Endothelial cell of umbilical vein (primary cell): ENCODE data around the gene RAD9A. TPM values are rescaled to one million over a fixed set of nuclear protein-coding genes. Genes with fewer than 3 reads are reported as not detected.

ENCODE experiments used
- BruUV-seq: library from RNA; stranded (reverse); fragments of 400-500 nt; replicated peaks from 2 replicates; lab custom pipeline; 2021; lab: Mats Ljungman, UMichigan
- CTCF ChIA-PET: fragments of 300-600, 350-600 bp; sonication (Branson Sonifier 250); formaldehyde crosslinking; loops from one replicate; lab custom pipeline; 2021; ENCODE audit warnings: antibody characterized with exemption, inconsistent platforms; lab: Charles Lee
- POLR2A ChIA-PET: fragments of 300-600, 350-600 bp; sonication (Branson Sonifier 250); formaldehyde crosslinking; loops from one replicate; lab custom pipeline; 2021; ENCODE audit warnings: antibody characterized with exemption, inconsistent platforms; lab: Charles Lee
- DNase-seq: peaks from one replicate; pipeline ENCODE4 v3.0.0-alpha.2; 2011; ENCODE audit warnings: low read depth, low spot score
- FAIRE-seq: peaks from 2 replicates; lab custom pipeline; 2011; peaks lifted over from hg19 to GRCh38; lab: Jason Lieb, UNC
- H2AFZ ChIP-seq: 2 replicates; pipeline ENCODE4 v1.6.0; 2012; ENCODE audit warnings: low read depth, low read length, control low read depth, inconsistent platforms
- H3K27ac ChIP-seq: 2 replicates; pipeline ENCODE4 v1.5.1; 2011; ENCODE audit warnings: low read depth, mild to moderate bottlenecking, control low read depth, low read length, moderate library complexity; ENCODE audit not compliant: insufficient read depth
- H3K27me3 ChIP-seq, 2 experiments: 2 replicates each; pipeline versions ENCODE4 v1.6.0 to v1.6.1; 2011; ENCODE audit warnings: low read length in 2 of 2, mixed read lengths in 1 of 2; ENCODE audit not compliant: control insufficient read depth in 2 of 2, insufficient read depth in 2 of 2
- H3K36me3 ChIP-seq, 2 experiments: 2 replicates in 1 of 2; 3 replicates in 1 of 2; pipeline ENCODE4 v1.5.1; 2011; ENCODE audit warnings: low read length in 2 of 2, mild to moderate bottlenecking in 1 of 2, moderate library complexity in 1 of 2; ENCODE audit not compliant: control insufficient read depth in 2 of 2, insufficient read depth in 2 of 2; ENCODE audit errors: extremely low read depth in 1 of 2
- H3K4me1 ChIP-seq: 3 replicates; pipeline ENCODE4 v1.5.1; 2011; ENCODE audit warnings: mild to moderate bottlenecking, low read length; ENCODE audit not compliant: control insufficient read depth, insufficient read depth; ENCODE audit errors: extremely low read depth
- H3K4me2 ChIP-seq: 2 replicates; pipeline ENCODE4 v1.6.1; 2011; ENCODE audit warnings: low read length, control low read depth, mixed read lengths; ENCODE audit not compliant: insufficient read depth
- H3K4me3 ChIP-seq, 3 experiments: fragments of 200-600 bp in 1 of 3; sonication (generic), shearing (Covaris generic) in 1 of 3; replicated peaks in 1 of 3; 2 replicates each; pipeline ENCODE4 v1.5.1; 2011 to 2016; ENCODE audit warnings: control low read depth in 3 of 3, low read length in 3 of 3, mild to moderate bottlenecking in 2 of 3, inconsistent platforms in 1 of 3, low read depth in 1 of 3, moderate library complexity in 1 of 3; ENCODE audit not compliant: insufficient read depth in 1 of 3
- H3K79me2 ChIP-seq: 2 replicates; pipeline ENCODE4 v1.6.0; 2012; ENCODE audit warnings: low read length, inconsistent platforms; ENCODE audit not compliant: control insufficient read depth, insufficient read depth
- H3K9ac ChIP-seq: replicated peaks from 2 replicates; pipeline ENCODE3; 2011; ENCODE audit warnings: low read length, control low read depth; ENCODE audit not compliant: insufficient read depth; ENCODE audit errors: extremely low read depth
- H3K9me1 ChIP-seq: replicated peaks from 3 replicates; pipeline ENCODE4 v1.6.0; 2011; ENCODE audit warnings: mild to moderate bottlenecking, low read length; ENCODE audit not compliant: control insufficient read depth, insufficient read depth; ENCODE audit errors: extremely low read depth
- H3K9me3 ChIP-seq: replicated peaks from 2 replicates; pipeline ENCODE4 v1.5.1; 2012; ENCODE audit warnings: low read length, inconsistent platforms; ENCODE audit not compliant: control insufficient read depth, insufficient read depth
- H4K20me1 ChIP-seq: replicated peaks from 2 replicates; pipeline ENCODE3; 2011; ENCODE audit warnings: mild to moderate bottlenecking, low read length; ENCODE audit not compliant: control insufficient read depth, insufficient read depth; ENCODE audit errors: extremely low read depth
- CTCF ChIP-seq, 2 donors: IDR thresholded peaks; 1 replicate in 1 of 2; 2 replicates in 1 of 2; pipeline ENCODE4 v1.5.1; 2011; ENCODE audit warnings: low read length in 2 of 2, mild to moderate bottlenecking in 2 of 2, moderate library complexity in 2 of 2, control low read depth in 1 of 2, inconsistent platforms in 1 of 2, low read depth in 1 of 2; ENCODE audit not compliant: insufficient read depth in 1 of 2; ENCODE audit errors: extremely low read depth in 1 of 2
- EZH2 ChIP-seq: IDR thresholded peaks from 2 replicates; pipeline ENCODE4 v1.6.1; 2012; ENCODE audit warnings: borderline replicate concordance, low read depth, mild to moderate bottlenecking, moderate library complexity, low read length, inconsistent platforms; ENCODE audit not compliant: severe bottlenecking
- FOS ChIP-seq: IDR thresholded peaks from 2 replicates; pipeline ENCODE4 v1.6.1; 2011; ENCODE audit warnings: mild to moderate bottlenecking, low read length, moderate library complexity, borderline replicate concordance; ENCODE audit not compliant: insufficient read depth
- GATA2 ChIP-seq: IDR thresholded peaks from 2 replicates; pipeline ENCODE4 v1.7.0; 2011; ENCODE audit warnings: low read depth, mild to moderate bottlenecking, moderate library complexity, mixed read lengths, low read length; ENCODE audit not compliant: insufficient read length, insufficient read depth
- JUN ChIP-seq: IDR thresholded peaks from 2 replicates; pipeline ENCODE4 v1.6.1; 2011; ENCODE audit warnings: borderline replicate concordance, low read depth; ENCODE audit not compliant: insufficient read length, insufficient read depth
- MAX ChIP-seq: IDR thresholded peaks from 2 replicates; pipeline ENCODE4 v1.6.1; 2011; ENCODE audit not compliant: insufficient read depth, insufficient read length
- MYC ChIP-seq: IDR thresholded peaks from one replicate; pipeline ENCODE4 v1.6.1; 2011; ENCODE audit warnings: mild to moderate bottlenecking, low read depth, low read length
- POLR2A ChIP-seq: IDR thresholded peaks from 2 replicates; pipeline ENCODE4 v1.6.1; 2012; ENCODE audit warnings: low read depth, mild to moderate bottlenecking, control low read depth, low read length
- POLR2AphosphoS5 ChIP-seq: IDR thresholded peaks from 2 replicates; pipeline ENCODE4 v1.6.1; 2012; ENCODE audit warnings: low read depth, mild to moderate bottlenecking, control low read depth, low read length, moderate library complexity; ENCODE audit not compliant: insufficient read depth
- dilution Hi-C: fragments of 300-500 bp; cut with MboI; formaldehyde crosslinking; loops from one replicate; pipeline ENCODE4 v1.15.0; 2019; ENCODE audit warnings: low sequenced_read_pairs; ENCODE audit not compliant: extremely low pct_ligation_motif_present
- intact Hi-C: fragments of 100-400 bp; cut with micrococcal nuclease; formaldehyde crosslinking; loops from one replicate; pipeline ENCODE4 v1.10.0; 2022
- polyA plus RNA-seq, 4 experiments: library from polyadenylated mRNA; depleted of rRNA in 3 of 4; stranded (reverse) in 3 of 4; unstranded in 1 of 4; fragments of >200 nt; gene quantifications; 2 replicates each; pipeline versions ENCODE4 v1.2.1 to v1.2.3, GENCODE V29; 2011 to 2012; ENCODE audit warnings: missing spikeins in 1 of 4
- total RNA-seq: library from RNA; stranded (reverse); gene quantifications from 2 replicates; pipeline ENCODE4 v1.2.3, GENCODE V29; 2021

Gene RAD9A
- total and polyA plus RNA-seq, 2 donors (not counting 3 experiments of a cell fraction or from before 2014, with no cell fraction given), result 18.4 to 22.2 TPM

- Histone ChIP-seq H3K36me3 (no peaks in the 10 kb centered on the region), H3K4me1 (peaks cover 10% of the 10 kb centered on the region), H3K9me1 (no peaks in the 10 kb centered on the region), H3K27me3 (peaks cover 0 to 3% of the 10 kb centered on the region in 2 experiments), H3K27ac (no peak overlapping the region), H4K20me1 (no peaks in the 10 kb centered on the region), H3K79me2 (no peaks in the 10 kb centered on the region), H3K4me2 (no peak overlapping the region), H3K9ac (no peak overlapping the region), H3K9me3 (no peaks in the 10 kb centered on the region), H3K4me3 (no peak overlapping the region), H2AFZ (no peak overlapping the region)
- ChIA-PET CTCF (interaction anchor here (2.5 to 19.7 kb wide), 6 partner anchors 7 to 115 kb away, joined by 10 to 1051 read pairs (median 101); partner anchors contain the start of genes CLCF1 and POLD4), POLR2A (no interaction called here)
- dilution Hi-C loops, result no loop called here
- TF ChIP-seq GATA2 (no peak), MAX (no peak), EZH2 (no peak), CTCF (IDR thresholded peaks at IDR 0.05; ENCODE audit: extremely low read depth in 1 of 2, insufficient read depth in 1 of 2, low read depth in 1 of 2, low read length in 2 of 2) (no peak), JUN (no peak), POLR2A (no peak), MYC (no peak), POLR2AphosphoS5 (no peak), FOS (no peak)
- DNase-seq (no peak), FAIRE-seq (no peak)
- intact Hi-C loops, result no loop called here
- no TSS peak for BruUV-seq
These were observed 13.2 kb upstream of the RAD9A start for GRCh38 chr11:67378544-67378943.
